Measurements from ENCODE around the gene OBSL1. TPM values are rescaled to one million over a fixed set of nuclear protein-coding genes. Genes with fewer than 3 reads are reported as not detected.

Gene OBSL1
- total RNA-seq, 1 experiment from 2014 or later: 23.1 TPM

GRCh38 chr2:219520079-219520478 lies 51.3 kb downstream of the OBSL1 start:
- DNase-seq (ENCODE audit: low spot score): no peak
- Histone ChIP-seq H3K9me3 (ENCODE audit: low read depth, low read length, poor library complexity, severe bottlenecking) (no peaks in the 10 kb centered on the region), H3K4me1 (ENCODE audit: insufficient read depth, low read length, poor library complexity, severe bottlenecking) (peaks cover 29% of the 10 kb centered on the region), H3K27ac (ENCODE audit: low read depth, low read length, poor library complexity, severe bottlenecking) (no peak overlapping the region), H3K27me3 (replicated peaks; ENCODE audit: insufficient read depth, low read depth, low read length, poor library complexity) (no peaks in the 10 kb centered on the region), H3K4me3 (ENCODE audit: low read depth, low read length, poor library complexity, severe bottlenecking) (no peak overlapping the region), H3K36me3 (ENCODE audit: insufficient read depth, low read length, poor library complexity, severe bottlenecking) (no peaks in the 10 kb centered on the region)
- ChIA-PET CTCF (interaction anchor here (0.8 to 3.5 kb wide), 7 partner anchors 9 to 117 kb away, joined by 3 to 21 read pairs (median 4); partner anchors contain the start of gene GMPPA), POLR2A (ENCODE audit: low non-redundant PET) (no interaction called here)
- BruUV-seq (replicated peaks): no TSS peak
- TF ChIP-seq CTCF (conservative IDR thresholded peaks at IDR 0.05; ENCODE audit: low read depth, low read length): no peak
- no peak for TF ChIP-seq EZH2 (IDR thresholded peaks at IDR 0.05; ENCODE audit: borderline replicate concordance, low read depth, low read length, poor library complexity, severe bottlenecking)
- intact Hi-C loops (cut with micrococcal nuclease; ENCODE audit: unreplicated experiment): loop anchor here (5.0 kb wide), 1 partner anchor 43 kb away; no protein-coding TSS in a partner anchor

- intact Hi-C loops (cut with micrococcal nuclease; ENCODE audit: unreplicated experiment): no loop called here
- no peak for DNase-seq (ENCODE audit: low spot score)
- TF ChIP-seq EZH2 (IDR thresholded peaks at IDR 0.05; ENCODE audit: borderline replicate concordance, low read depth, low read length, poor library complexity, severe bottlenecking) (no peak), CTCF (conservative IDR thresholded peaks at IDR 0.05; ENCODE audit: low read depth, low read length) (no peak)
- Histone ChIP-seq H3K27ac (ENCODE audit: low read depth, low read length, poor library complexity, severe bottlenecking) (no peak overlapping the region), H3K27me3 (replicated peaks; ENCODE audit: insufficient read depth, low read depth, low read length, poor library complexity) (no peaks in the 10 kb centered on the region), H3K9me3 (ENCODE audit: low read depth, low read length, poor library complexity, severe bottlenecking) (no peaks in the 10 kb centered on the region), H3K36me3 (ENCODE audit: insufficient read depth, low read length, poor library complexity, severe bottlenecking) (no peaks in the 10 kb centered on the region), H3K4me3 (ENCODE audit: low read depth, low read length, poor library complexity, severe bottlenecking) (no peak overlapping the region), H3K4me1 (ENCODE audit: insufficient read depth, low read length, poor library complexity, severe bottlenecking) (peaks cover 29% of the 10 kb centered on the region)
- CTCF ChIA-PET: interaction anchor here (1.1 to 3.5 kb wide), 4 partner anchors 8 to 24 kb away, joined by 4 to 21 read pairs (median 12); a partner anchor contains a TSS
- POLR2A ChIA-PET (ENCODE audit: low non-redundant PET): no interaction called here
- no TSS peak for BruUV-seq (replicated peaks)
Measured at GRCh38 chr2:219519526-219519916, 51.8 kb downstream of the OBSL1 start.

- Histone ChIP-seq H3K36me3 (ENCODE audit: insufficient read depth, low read length, poor library complexity, severe bottlenecking) (no peaks in the 10 kb centered on the region), H3K27ac (ENCODE audit: low read depth, low read length, poor library complexity, severe bottlenecking) (no peak overlapping the region), H3K27me3 (replicated peaks; ENCODE audit: insufficient read depth, low read depth, low read length, poor library complexity) (no peaks in the 10 kb centered on the region), H3K4me3 (ENCODE audit: low read depth, low read length, poor library complexity, severe bottlenecking) (no peak overlapping the region), H3K9me3 (ENCODE audit: low read depth, low read length, poor library complexity, severe bottlenecking) (no peaks in the 10 kb centered on the region), H3K4me1 (ENCODE audit: insufficient read depth, low read length, poor library complexity, severe bottlenecking) (peaks cover 42% of the 10 kb centered on the region)
- CTCF ChIA-PET: interaction anchor here (1.2 to 3.5 kb wide), 2 partner anchors 9 to 23 kb away, joined by 3 to 18 read pairs; no protein-coding TSS in a partner anchor
- BruUV-seq (replicated peaks): no TSS peak
- TF ChIP-seq EZH2 (IDR thresholded peaks at IDR 0.05; ENCODE audit: borderline replicate concordance, low read depth, low read length, poor library complexity, severe bottlenecking): no peak
- TF ChIP-seq CTCF (conservative IDR thresholded peaks at IDR 0.05; ENCODE audit: low read depth, low read length): no peak
- intact Hi-C loops (cut with micrococcal nuclease; ENCODE audit: unreplicated experiment): no loop called here
- DNase-seq (ENCODE audit: low spot score): no peak
- POLR2A ChIA-PET (ENCODE audit: low non-redundant PET): no interaction called here
Measured at GRCh38 chr2:219517954-219518778, 53.2 kb downstream of the OBSL1 start.
